ENCODE results near the gene FSCN2.

DNA sequence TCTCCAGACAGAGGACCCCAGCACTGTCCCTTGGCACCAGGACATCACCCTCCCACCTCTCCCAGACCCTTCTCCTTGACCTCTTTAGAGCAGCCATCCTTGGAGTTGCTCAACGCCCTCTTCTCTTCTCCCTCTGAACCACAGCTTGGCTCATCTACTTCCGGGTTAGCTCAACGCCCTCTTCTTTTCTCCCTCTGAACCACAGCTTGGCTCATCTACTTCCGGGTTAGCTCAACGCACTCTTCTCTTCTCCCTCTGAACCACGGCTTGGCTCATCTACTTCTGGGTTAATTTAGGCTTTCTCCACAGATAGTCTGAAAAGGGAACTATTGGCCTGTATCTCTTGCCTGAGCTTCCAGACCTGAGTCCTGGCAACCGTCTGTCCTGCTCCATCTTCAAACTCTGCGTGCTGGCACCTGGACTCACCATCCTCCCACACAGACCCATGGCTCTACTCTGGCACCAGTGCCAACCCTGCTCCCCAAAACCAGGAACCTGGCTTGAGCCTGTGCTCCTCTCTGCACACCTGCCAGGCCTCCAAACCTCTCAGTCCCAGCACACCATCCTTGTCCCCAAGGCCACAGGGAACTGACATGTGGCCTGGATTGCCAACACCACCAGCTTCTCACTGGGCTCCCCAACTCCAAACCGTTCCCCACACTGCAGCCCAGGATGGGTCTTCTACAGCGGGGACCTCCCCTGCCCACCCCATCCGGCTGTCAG is 49.3 kb downstream of the FSCN2 start:
- TF ChIP-seq CTCF (conservative IDR thresholded peaks at IDR 0.05) (no peak), ZFX (IDR thresholded peaks at IDR 0.05) (no peak)
